ENCODE data around the gene OR2V2. TPM values are rescaled to one million over a fixed set of nuclear protein-coding genes. Genes with fewer than 3 reads are reported as not detected.
"Not testable (repeated sequence)": the region's sequence is repeated elsewhere in the genome, so short reads cannot be mapped to it uniquely, and the experiment has no call there.

The OR2V2 gene
- total and polyA plus RNA-seq, 10 of the 15 experiments (the other 5 are each of a cell fraction or from before 2014, with no cell fraction given): 0.26 TPM; not detected in 9

- intact Hi-C loops (cut with micrococcal nuclease; ENCODE audit: unreplicated experiment): no loop called here
- DNase-seq (ENCODE audit: low read depth, low spot score): no peak
- CTCF ChIA-PET: interaction anchor here (1.1 kb wide), 1 partner anchor 46 kb away, joined by 3 read pairs; no protein-coding TSS in a partner anchor
- no peaks in the 10 kb centered on the region for H3K79me2 ChIP-seq (ENCODE audit: control insufficient read depth, insufficient read depth, low read length)
- H4K20me1 ChIP-seq (ENCODE audit: control insufficient read depth, insufficient read depth): no peaks in the 10 kb centered on the region
- H3K4me2 ChIP-seq (ENCODE audit: control insufficient read depth, insufficient read depth): no peak overlapping the region
- RAD21 ChIA-PET (ENCODE audit: unreplicated experiment): no interaction called here
- H3K9ac ChIP-seq (ENCODE audit: control insufficient read depth, insufficient read depth, low read length): no peak overlapping the region
- FAIRE-seq: no peak
- no peak overlapping the region for H3K4me3 ChIP-seq
- SMC1A ChIA-PET (ENCODE audit: uncharacterized antibody, unreplicated experiment): no interaction called here
- H3K9me3 ChIP-seq (replicated peaks; ENCODE audit: control insufficient read depth, insufficient read depth, low read length): peaks cover 3% of the 10 kb centered on the region; the same call in 1 of the 3 replicates
- no peaks in the 10 kb centered on the region for H3K4me1 ChIP-seq (ENCODE audit: control insufficient read depth, insufficient read depth, low read length)
- TF ChIP-seq JUNB (IDR thresholded peaks at IDR 0.05) (no peak), GATAD2B (conservative IDR thresholded peaks at IDR 0.05; ENCODE audit: low read depth) (no peak)
- 57% methylated on average over 5 of the region's 5 CpGs for WGBS (ENCODE audit: insufficient coverage, insufficient replicate concordance, low lambda C conversion rate, missing lambda C conversion rate)
- in situ Hi-C loops (cut with MboI): no loop called here
- POLR2A ChIA-PET: interaction anchor here (0.6 kb wide), 1 partner anchor 114 kb away, joined by 4 read pairs; no protein-coding TSS in a partner anchor
- no peak overlapping the region for H3K27ac ChIP-seq (ENCODE audit: control insufficient read depth, insufficient read depth)
- H2AFZ ChIP-seq (ENCODE audit: control insufficient read depth, low read depth, low read length): no peak overlapping the region
- ATAC-seq: no peak
- no peaks in the 10 kb centered on the region; a peak in 2 of 4 replicates for H3K27me3 ChIP-seq (replicated peaks in 1 of 2; ENCODE audit: control insufficient read depth in 2 of 2, insufficient read depth in 2 of 2, low read length in 1 of 2)
- no peaks in the 10 kb centered on the region for H3K36me3 ChIP-seq (ENCODE audit: control insufficient read depth in 2 of 2, insufficient read depth in 2 of 2, low read length in 1 of 2)
- no TSS peak for BruUV-seq (replicated peaks)
Observed at GRCh38 chr5:181112476-181112875, 34.9 kb upstream of the OR2V2 start.

- H3K4me2 ChIP-seq (ENCODE audit: control insufficient read depth, insufficient read depth); FAIRE-seq; H2AFZ ChIP-seq (ENCODE audit: control insufficient read depth, low read depth, low read length); DNase-seq (ENCODE audit: low read depth, low spot score); intact Hi-C loops (cut with micrococcal nuclease; ENCODE audit: unreplicated experiment); H3K4me1 ChIP-seq (ENCODE audit: control insufficient read depth, insufficient read depth, low read length); H3K36me3 ChIP-seq (ENCODE audit: control insufficient read depth in 2 of 2, insufficient read depth in 2 of 2, low read length in 1 of 2); RAD21 ChIA-PET (ENCODE audit: unreplicated experiment); ATAC-seq; SMC1A ChIA-PET (ENCODE audit: uncharacterized antibody, unreplicated experiment); H3K4me3 ChIP-seq; H3K79me2 ChIP-seq (ENCODE audit: control insufficient read depth, insufficient read depth, low read length); H3K9ac ChIP-seq (ENCODE audit: control insufficient read depth, insufficient read depth, low read length); CTCF ChIA-PET; BruUV-seq (replicated peaks); in situ Hi-C loops (cut with MboI); H3K27me3 ChIP-seq (replicated peaks in 1 of 2; ENCODE audit: control insufficient read depth in 2 of 2, insufficient read depth in 2 of 2, low read length in 1 of 2); H3K9me3 ChIP-seq (replicated peaks; ENCODE audit: control insufficient read depth, insufficient read depth, low read length); H4K20me1 ChIP-seq (ENCODE audit: control insufficient read depth, insufficient read depth); H3K27ac ChIP-seq (ENCODE audit: control insufficient read depth, insufficient read depth): not testable (repeated sequence)
- POLR2A ChIA-PET: interaction anchor here (0.7 kb wide), 1 partner anchor 15 kb away, joined by 3 read pairs; no protein-coding TSS in a partner anchor
- 21% methylated on average over 8 of the region's 13 CpGs for WGBS (ENCODE audit: insufficient coverage, insufficient replicate concordance, low lambda C conversion rate, missing lambda C conversion rate)
Observed at GRCh38 chr5:181113572-181113971, 33.8 kb upstream of the OR2V2 start.
